Measurements from ENCODE around the gene TMEM128. TPM values are rescaled to one million over a fixed set of nuclear protein-coding genes. Genes with fewer than 3 reads are reported as not detected.

The TMEM128 gene, protein sequence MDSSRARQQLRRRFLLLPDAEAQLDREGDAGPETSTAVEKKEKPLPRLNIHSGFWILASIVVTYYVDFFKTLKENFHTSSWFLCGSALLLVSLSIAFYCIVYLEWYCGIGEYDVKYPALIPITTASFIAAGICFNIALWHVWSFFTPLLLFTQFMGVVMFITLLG
- total RNA-seq, result 15.5 and 16.5 TPM in 2 replicates

GRCh38 chr4:4248029-4248884, at the start of gene TMEM128:
TMEM128 (minus strand) TSS chr4:4248223; CDS start chr4:4248202, 21 bp downstream.
- intact Hi-C loops (cut with micrococcal nuclease), result loop anchor here (1.0 to 5.0 kb wide), 4 partner anchors 42 to 1176 kb away; partner anchors contain the start of genes HTT, HTT-AS, LYAR and STX18

DNA sequence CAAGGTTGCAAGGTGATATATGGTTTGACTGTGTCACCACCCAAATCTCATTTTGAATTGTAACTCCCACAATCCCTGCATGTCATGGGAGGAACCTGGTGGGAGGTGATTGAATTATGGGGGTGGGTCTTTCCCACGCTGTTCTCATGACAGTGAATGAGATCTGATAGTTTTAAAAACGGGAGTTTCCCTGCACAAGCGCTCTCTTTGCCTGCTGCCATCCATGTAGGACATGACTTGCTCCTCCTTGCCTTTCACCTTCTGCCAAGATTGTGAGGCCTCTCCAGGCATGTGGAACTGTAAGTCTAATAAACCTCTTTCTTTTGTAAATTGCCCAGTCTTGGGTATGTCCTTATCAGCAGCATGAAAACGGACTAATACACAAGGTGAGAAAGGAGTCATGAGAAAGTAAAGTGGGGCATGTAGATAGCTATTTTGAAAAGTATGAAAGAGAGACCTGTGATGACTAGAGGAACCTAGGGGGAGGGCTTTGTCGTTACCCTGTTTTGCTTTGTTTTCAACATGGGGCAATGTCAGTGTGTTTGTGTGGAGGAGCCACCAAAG, 48.3 kb upstream of the TMEM128 start:
- intact Hi-C loops (cut with micrococcal nuclease), result no loop called here

- intact Hi-C loops (cut with micrococcal nuclease), result loop anchor here (1.0 kb wide), 1 partner anchor 41 kb away; no protein-coding TSS in a partner anchor
These were observed 45.3 kb upstream of the TMEM128 start for GRCh38 chr4:4293279-4293678.

- intact Hi-C loops (cut with micrococcal nuclease), result loop anchor here (1.0 kb wide), 8 partner anchors 20 to 335 kb away; partner anchors contain the start of gene TMEM128
These were observed 42.2 kb upstream of the TMEM128 start, which contains the start of the genes LYAR and ZBTB49 for GRCh38 chr4:4289941-4290850. LYAR (minus strand) TSS chr4:4290154; CDS start chr4:4283742, 6,412 bp downstream. ZBTB49 (plus strand) TSS chr4:4290251; CDS start chr4:4299946, 9,695 bp downstream.

DNA sequence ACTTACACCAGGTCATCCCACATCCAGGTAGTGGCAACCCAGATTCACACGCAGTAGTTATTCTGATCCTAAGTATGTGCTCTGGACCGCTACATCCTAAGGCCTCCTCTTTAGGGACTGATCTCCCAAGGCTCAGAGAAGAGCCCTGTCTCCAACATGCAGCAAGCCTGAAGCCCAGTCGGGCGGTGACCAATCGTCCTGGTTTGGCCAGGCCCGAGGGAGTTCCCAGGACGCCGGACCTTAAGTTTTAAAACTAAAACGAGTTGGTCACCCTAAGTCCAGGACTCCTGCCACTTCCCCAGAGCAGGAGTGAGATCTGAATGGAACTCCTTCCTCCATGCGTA, 41.5 kb upstream of the TMEM128 start:
- intact Hi-C loops (cut with micrococcal nuclease), result no loop called here

- intact Hi-C loops (cut with micrococcal nuclease), result no loop called here
These were observed 41.0 kb upstream of the TMEM128 start for GRCh38 chr4:4289055-4289454.

DNA sequence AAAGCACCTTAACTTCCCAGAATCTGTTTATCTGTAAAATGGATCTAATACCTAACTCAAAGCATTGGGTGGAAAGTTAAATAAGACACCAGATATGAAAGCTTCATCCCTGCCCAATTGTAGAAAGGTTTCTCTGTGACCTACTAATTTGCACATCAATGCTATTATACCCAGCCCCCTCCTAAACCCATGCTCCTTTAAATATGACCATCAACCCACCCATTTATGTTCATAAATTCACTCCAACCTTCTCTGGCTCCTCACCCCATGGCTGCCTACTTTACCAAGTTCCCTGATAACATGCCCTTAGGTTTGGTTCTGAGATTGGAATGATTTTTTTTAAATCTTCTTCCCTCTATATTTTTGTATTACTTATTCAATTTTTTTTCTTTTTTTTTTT, 40.1 kb upstream of the TMEM128 start:
- intact Hi-C loops (cut with micrococcal nuclease), result no loop called here

- intact Hi-C loops (cut with micrococcal nuclease), result no loop called here
These were observed 37.0 kb upstream of the TMEM128 start for GRCh38 chr4:4284827-4285618.

- intact Hi-C loops (cut with micrococcal nuclease), result no loop called here
These were observed 33.8 kb upstream of the TMEM128 start for GRCh38 chr4:4281787-4282186.

GRCh38 chr4:4277531-4277930, 29.5 kb upstream of the TMEM128 start:
- intact Hi-C loops (cut with micrococcal nuclease), result no loop called here

DNA sequence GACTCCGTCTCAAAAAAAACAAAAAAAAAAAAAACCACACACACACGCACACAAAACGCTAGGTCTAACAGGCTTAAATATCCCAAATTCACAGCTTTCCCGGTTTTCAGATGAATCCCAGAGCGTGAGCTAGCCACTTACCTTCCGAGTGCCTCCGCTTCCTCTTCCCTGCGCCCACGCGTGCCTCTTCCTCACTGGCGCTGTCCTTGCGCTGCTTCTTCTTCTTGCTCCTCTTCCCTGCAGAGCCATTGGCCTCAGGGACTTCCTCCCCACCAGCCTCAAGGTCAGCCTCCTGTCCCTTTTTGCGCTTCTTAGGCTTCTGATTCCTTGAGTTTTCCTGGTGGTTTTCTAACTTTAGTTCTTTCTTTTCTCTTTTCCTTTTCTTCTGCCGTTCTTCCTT, 26.2 kb upstream of the TMEM128 start:
- intact Hi-C loops (cut with micrococcal nuclease), result no loop called here

DNA sequence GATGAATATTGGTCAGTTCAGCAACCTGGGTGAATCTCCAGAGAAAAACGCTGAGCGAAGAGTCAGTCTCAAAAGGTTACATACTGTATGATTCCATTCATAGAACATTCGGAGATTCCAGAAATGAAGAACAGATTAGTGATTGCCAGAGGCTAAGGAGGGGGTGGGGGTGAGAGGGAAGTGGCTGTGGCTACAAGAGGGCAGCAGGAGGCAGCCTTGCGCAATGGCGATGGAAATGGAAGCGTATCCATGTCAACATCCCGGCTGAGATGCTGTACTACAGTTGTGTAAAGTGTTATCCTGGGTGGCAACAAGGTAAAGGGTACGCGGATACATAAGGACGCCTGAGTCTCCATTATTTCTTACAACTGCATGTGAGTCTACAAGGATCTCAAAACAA, 23.9 kb upstream of the TMEM128 start:
- intact Hi-C loops (cut with micrococcal nuclease), result no loop called here

- intact Hi-C loops (cut with micrococcal nuclease), result loop anchor here (1.0 kb wide), 1 partner anchor 20 kb away; the partner anchor contains the start of genes LYAR and ZBTB49
These were observed 22.5 kb upstream of the TMEM128 start for GRCh38 chr4:4270529-4270928.

GRCh38 chr4:4269856-4270255, 21.8 kb upstream of the TMEM128 start:
- intact Hi-C loops (cut with micrococcal nuclease), result loop anchor here (1.0 kb wide), 1 partner anchor 20 kb away; the partner anchor contains the start of genes LYAR and ZBTB49

DNA sequence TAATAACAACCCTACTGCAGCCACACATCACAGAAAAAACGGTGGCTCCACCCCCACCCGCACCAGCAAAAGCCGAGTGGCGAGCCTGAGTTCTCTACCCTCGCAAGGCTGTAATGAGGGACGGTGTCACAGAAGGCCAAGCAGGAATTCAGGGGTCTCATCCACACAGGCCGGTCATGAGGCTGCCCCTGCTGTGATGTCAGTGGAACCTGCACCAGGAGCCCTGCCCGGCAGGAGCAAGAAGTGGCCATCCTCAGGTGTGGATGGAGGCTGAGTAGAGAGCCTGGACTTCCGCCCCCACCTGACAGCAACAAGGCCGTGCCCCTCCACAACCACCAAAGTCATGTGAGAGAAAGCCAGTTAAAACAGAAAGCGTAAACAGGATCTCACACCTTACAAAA, 21.3 kb upstream of the TMEM128 start:
- intact Hi-C loops (cut with micrococcal nuclease), result no loop called here

DNA sequence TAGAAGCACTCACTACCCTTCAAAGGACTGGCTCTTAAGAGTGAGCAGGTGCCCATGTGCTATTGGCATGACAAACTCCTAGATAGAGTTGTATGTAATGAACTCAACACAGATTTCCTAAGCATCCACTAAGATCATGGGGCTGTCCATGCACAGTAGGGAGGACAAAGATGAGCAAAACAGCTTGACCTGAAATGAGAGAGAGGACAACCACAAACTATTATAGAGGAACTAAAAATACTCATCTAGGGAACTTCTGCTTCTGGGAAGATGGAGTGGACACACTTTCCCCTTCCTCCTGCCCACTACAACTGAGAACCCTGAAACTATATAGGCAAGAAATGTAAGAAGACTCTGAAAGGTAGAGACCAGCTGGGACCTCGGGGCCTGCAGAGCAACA, 20.8 kb upstream of the TMEM128 start:
- intact Hi-C loops (cut with micrococcal nuclease), result no loop called here

DNA sequence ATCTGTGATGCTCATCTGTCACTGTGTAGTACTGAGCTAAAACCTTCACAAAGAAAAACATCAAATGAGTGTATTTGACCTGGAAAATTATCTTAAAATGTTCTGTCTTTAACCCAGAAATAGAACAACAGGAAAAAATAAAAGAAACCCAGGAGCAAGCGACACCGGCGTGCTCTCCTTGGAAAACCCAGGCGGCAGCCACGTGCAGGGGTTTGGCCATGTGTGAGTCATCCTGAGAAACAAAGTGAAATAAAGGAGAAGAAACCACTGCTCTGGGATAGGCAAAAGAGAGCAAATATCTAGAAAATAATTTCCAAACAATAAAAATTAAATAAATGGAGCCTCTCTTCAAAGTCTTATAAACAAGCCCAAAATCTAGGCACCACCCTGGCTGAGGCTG, 20.0 kb upstream of the TMEM128 start:
- intact Hi-C loops (cut with micrococcal nuclease), result no loop called here

- intact Hi-C loops (cut with micrococcal nuclease), result loop anchor here (1.0 kb wide), 4 partner anchors 8 to 170 kb away; partner anchors contain the start of genes LYAR and ZBTB49
These were observed 12.2 kb upstream of the TMEM128 start for GRCh38 chr4:4260185-4260751.

- intact Hi-C loops (cut with micrococcal nuclease), result loop anchor here (1.0 to 10.0 kb wide), 5 partner anchors 7 to 1565 kb away; partner anchors contain the start of genes LYAR and ZBTB49
These were observed 11.6 kb upstream of the TMEM128 start for GRCh38 chr4:4259484-4260100.

All from T-helper 1 cell treated with Interleukin-12 subunit alpha and Interleukin-12 subunit beta and Interleukin-4 antibody, amounts not matched to agents 30 ng/mL and 1 ng/mL, for 36 hours (primary cell).